Measurements from ENCODE around the gene ERMAP. TPM values are rescaled to one million over a fixed set of nuclear protein-coding genes. Genes with fewer than 3 reads are reported as not detected.
A peak's percentile ranks its signal among the peaks of the same experiment; 100 is the strongest.
"Not testable (repeated sequence)": the region's sequence is repeated elsewhere in the genome, so short reads cannot be mapped to it uniquely, and the experiment has no call there.

Gene ERMAP
- total RNA-seq, 1 donor from 2014 or later, result 10.4 TPM

DNA sequence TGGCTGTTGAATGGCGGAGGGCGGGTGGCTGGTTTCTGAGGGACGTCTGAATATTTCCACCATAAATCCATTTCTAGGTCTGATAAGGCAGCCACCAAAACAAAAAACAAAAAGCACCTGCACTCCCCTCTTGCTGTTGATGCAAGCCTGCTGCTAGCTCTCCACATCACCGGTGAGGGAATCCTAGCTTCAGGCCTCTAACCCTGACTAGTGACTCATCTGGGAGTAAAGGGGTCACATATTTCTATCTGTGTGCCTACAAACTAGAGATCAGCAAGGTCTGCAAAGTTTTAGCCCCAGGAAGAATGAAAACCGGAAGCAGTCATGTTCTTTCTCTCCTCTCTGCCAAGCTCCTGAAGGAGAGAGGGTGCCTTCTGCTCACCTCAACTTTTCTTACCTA, 10.3 kb upstream of the ERMAP start:
- Mint-ChIP-seq H3K27ac (no peak overlapping the region), H3K9me3 (ENCODE audit: low read depth) (peaks cover 6% of the 10 kb centered on the region), H3K4me1 (ENCODE audit: low read depth) (no peaks in the 10 kb centered on the region), H3K36me3 (ENCODE audit: insufficient read depth) (peaks cover 32% of the 10 kb centered on the region), H3K27me3 (no peaks in the 10 kb centered on the region), H3K4me3 (ENCODE audit: low read depth) (no peak overlapping the region)
- TF ChIP-seq, protein P1, sequence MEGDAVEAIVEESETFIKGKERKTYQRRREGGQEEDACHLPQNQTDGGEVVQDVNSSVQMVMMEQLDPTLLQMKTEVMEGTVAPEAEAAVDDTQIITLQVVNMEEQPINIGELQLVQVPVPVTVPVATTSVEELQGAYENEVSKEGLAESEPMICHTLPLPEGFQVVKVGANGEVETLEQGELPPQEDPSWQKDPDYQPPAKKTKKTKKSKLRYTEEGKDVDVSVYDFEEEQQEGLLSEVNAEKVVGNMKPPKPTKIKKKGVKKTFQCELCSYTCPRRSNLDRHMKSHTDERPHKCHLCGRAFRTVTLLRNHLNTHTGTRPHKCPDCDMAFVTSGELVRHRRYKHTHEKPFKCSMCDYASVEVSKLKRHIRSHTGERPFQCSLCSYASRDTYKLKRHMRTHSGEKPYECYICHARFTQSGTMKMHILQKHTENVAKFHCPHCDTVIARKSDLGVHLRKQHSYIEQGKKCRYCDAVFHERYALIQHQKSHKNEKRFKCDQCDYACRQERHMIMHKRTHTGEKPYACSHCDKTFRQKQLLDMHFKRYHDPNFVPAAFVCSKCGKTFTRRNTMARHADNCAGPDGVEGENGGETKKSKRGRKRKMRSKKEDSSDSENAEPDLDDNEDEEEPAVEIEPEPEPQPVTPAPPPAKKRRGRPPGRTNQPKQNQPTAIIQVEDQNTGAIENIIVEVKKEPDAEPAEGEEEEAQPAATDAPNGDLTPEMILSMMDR (IDR thresholded peaks at IDR 0.05; ENCODE audit: unreplicated experiment), result no peak
- no peak for DNase-seq (ENCODE audit: low spot score, unreplicated experiment)

DNA sequence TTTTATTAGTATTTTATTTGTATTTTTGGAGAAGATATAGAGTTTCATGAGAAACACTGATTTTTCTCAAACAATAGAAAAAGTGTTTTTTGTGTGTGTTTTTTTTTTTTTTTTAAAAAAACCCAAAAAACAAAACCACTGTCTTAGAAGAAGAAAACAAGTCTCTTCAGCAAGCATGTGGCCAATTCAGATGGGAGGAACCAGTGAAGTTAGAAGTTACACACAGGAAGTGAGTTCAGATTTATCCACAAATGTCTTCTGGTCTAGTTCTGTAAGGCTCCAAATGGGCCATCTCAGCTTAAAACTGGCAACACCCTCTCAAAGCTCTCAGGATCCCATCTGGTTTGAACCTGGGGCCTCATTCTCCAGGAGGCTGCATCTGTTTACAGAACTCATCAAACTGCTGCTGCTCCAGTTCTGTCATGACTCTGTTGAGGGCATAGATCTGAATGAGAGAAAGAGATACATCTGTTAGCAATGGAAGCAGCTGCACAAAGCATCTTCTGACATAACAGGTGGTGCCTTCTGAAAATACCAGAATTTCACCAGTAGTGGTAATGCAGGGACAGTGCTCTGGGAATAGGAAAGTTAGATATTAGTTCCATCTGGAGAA, 9.8 kb upstream of the ERMAP start:
- Mint-ChIP-seq H3K27ac (no peak overlapping the region), H3K9me3 (ENCODE audit: low read depth) (peaks cover 6% of the 10 kb centered on the region), H3K4me3 (ENCODE audit: low read depth) (no peak overlapping the region), H3K27me3 (no peaks in the 10 kb centered on the region), H3K36me3 (ENCODE audit: insufficient read depth) (peaks cover 33% of the 10 kb centered on the region), H3K4me1 (ENCODE audit: low read depth) (no peaks in the 10 kb centered on the region)
- no peak for DNase-seq (ENCODE audit: low spot score, unreplicated experiment)
- TF ChIP-seq, protein P1 (IDR thresholded peaks at IDR 0.05; ENCODE audit: unreplicated experiment), result no peak

DNA sequence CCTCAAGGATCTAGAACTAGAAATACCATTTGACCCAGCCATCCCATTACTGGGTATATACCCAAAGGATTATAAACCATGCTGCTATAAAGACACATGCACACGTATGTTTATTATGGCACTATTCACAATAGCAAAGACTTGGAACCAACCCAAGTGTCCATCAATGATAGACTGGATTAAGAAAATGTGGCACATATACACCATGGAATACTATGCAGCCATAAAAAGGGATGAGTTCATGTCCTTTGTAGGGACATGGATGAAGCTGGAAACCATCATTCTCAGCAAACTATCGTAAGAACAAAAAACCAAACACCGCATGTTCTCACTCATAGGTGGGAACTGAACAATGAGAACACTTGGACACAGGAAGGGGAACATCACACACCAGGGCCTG, 2.1 kb upstream of the ERMAP start:
- H3K27me3 Mint-ChIP-seq; H3K9me3 Mint-ChIP-seq (ENCODE audit: low read depth): not testable (repeated sequence)
- peak overlapping the region; percentile 42 for H3K4me3 Mint-ChIP-seq (ENCODE audit: low read depth)

DNA sequence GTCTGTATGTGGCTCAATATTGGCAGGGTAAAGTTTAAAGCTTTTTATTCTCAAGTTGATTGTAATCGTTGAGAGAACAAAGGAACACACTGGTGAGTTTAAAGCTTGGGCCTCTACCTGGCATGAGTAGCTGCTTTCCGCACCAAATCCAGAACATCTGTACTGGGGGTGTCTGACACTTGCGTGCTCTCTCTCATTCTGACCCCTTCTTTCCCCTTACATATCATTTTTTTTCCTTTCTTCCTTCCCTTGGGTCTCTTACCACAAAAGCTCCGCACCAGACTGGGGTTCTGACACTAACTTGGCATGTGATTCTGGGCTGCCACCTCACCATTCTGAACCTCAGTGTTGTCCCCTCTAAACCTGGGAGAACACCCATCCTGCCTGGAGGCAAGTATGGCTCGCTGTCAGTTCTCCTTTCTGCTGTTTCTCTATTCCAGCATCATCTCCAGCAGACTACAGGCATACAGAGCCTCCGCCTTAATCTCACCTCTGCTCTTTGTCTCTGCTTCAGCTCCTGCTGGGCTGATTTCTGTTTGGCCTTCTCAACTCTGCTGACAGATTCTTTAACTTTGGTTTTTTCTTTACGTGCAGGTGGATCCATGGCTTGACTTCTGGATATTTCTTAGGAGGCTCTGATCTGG, 859 bp upstream of the ERMAP start:
- no peak for DNase-seq (ENCODE audit: low spot score, unreplicated experiment)
- Mint-ChIP-seq H3K36me3 (ENCODE audit: insufficient read depth) (peaks cover 16% of the 10 kb centered on the region), H3K4me3 (ENCODE audit: low read depth) (peak overlapping the region; percentile 84)

More for the DNA sequence above, 2.1 kb upstream of the ERMAP start:
- not testable (repeated sequence) for H3K4me1 Mint-ChIP-seq (ENCODE audit: low read depth); H3K27ac Mint-ChIP-seq; DNase-seq (ENCODE audit: low spot score, unreplicated experiment)
- H3K36me3 Mint-ChIP-seq (ENCODE audit: insufficient read depth), result peaks cover 18% of the 10 kb centered on the region

DNA sequence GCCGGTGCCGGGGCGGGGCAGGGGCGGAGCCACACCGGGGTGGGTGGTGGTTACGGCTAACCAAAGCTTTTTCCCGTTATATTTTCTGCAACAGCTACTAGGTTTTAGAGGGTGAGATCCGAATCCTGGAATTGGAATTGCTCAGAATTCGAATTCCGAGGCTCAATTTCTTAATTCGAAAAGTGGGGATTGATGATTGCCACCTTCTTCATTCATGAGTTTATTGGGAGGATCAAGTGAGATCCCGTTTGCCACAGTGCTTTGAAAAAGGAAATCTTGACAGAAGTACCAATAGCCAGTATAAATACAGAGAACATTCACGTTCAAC, 482 bp downstream of the ERMAP start:
- TF ChIP-seq, protein P1 (IDR thresholded peaks at IDR 0.05; ENCODE audit: unreplicated experiment), result no peak
- Mint-ChIP-seq H3K36me3 (ENCODE audit: insufficient read depth) (peaks cover 11% of the 10 kb centered on the region), H3K27ac (no peak overlapping the region), H3K4me1 (ENCODE audit: low read depth) (peaks cover 9% of the 10 kb centered on the region), H3K4me3 (ENCODE audit: low read depth) (peak overlapping the region; percentile 43), H3K27me3 (no peaks in the 10 kb centered on the region), H3K9me3 (ENCODE audit: low read depth) (no peaks in the 10 kb centered on the region)
- no peak for DNase-seq (ENCODE audit: low spot score, unreplicated experiment)

More for the DNA sequence above, 859 bp upstream of the ERMAP start:
- H3K27ac Mint-ChIP-seq, result peak overlapping the region; percentile 97
- TF ChIP-seq, protein P1 (IDR thresholded peaks at IDR 0.05; ENCODE audit: unreplicated experiment), result no peak
- no peaks in the 10 kb centered on the region for H3K9me3 Mint-ChIP-seq (ENCODE audit: low read depth)
- H3K27me3 Mint-ChIP-seq, result no peaks in the 10 kb centered on the region
- peaks cover 9% of the 10 kb centered on the region for H3K4me1 Mint-ChIP-seq (ENCODE audit: low read depth)

DNA sequence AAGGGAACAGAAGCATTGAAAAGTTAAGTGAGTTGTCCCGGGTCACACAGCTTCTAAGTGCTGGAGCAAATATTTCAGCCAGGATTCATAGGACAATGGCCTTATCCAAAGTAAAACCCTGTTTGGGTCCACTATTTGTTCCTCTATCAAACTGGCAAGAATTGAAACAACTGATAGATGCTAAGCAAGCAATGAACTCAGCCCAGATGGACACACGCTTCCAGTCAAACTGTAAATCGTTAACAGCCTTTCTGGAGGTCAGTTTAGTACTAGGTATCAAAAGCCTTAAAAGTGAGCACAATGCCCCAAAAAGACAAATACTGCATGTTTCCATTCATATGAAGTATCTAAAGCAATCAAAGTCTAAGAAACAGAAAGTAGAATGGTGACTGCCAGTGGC, 1.1 kb downstream of the ERMAP start:
- Mint-ChIP-seq H3K27ac (no peak overlapping the region), H3K9me3 (ENCODE audit: low read depth) (no peaks in the 10 kb centered on the region), H3K27me3 (no peaks in the 10 kb centered on the region), H3K36me3 (ENCODE audit: insufficient read depth) (peaks cover 11% of the 10 kb centered on the region), H3K4me3 (ENCODE audit: low read depth) (peak overlapping the region; percentile 12), H3K4me1 (ENCODE audit: low read depth) (peaks cover 12% of the 10 kb centered on the region)
- DNase-seq (ENCODE audit: low spot score, unreplicated experiment), result no peak
- TF ChIP-seq, protein P1 (IDR thresholded peaks at IDR 0.05; ENCODE audit: unreplicated experiment), result no peak

Data from progenitor cell of endocrine pancreas (in vitro differentiated cells).